Thyroid gland (tissue), 4 donors: Measurements from ENCODE around the gene RARB. TPM values are rescaled to one million over a fixed set of nuclear protein-coding genes. Genes with fewer than 3 reads are reported as not detected.

Experiments
- DNase-seq, 2 donors: peaks; one replicate each; pipeline ENCODE4 v3.0.0-alpha.2; 2019
- H3K27ac ChIP-seq, 3 donors: fragments of 200-600 bp; sonication (generic); 1 replicate in 2 of 3; 2 replicates in 1 of 3; pipeline ENCODE4 v1.5.1; 2016 to 2019; ENCODE audit warnings: mild to moderate bottlenecking in 1 of 3, moderate library complexity in 1 of 3
- H3K27me3 ChIP-seq: fragments of 200-600 bp; sonication (generic); one replicate; pipeline ENCODE4 v1.5.1; 2019
- H3K36me3 ChIP-seq, 2 donors: fragments of 200-600 bp; sonication (generic); one replicate each; pipeline ENCODE4 v1.5.1; 2016 to 2019
- H3K4me1 ChIP-seq, 2 donors: fragments of 200-600 bp; sonication (generic); one replicate each; pipeline ENCODE4 v1.5.1; 2017 to 2019
- H3K4me3 ChIP-seq, 3 donors: fragments of 200-600 bp; sonication (generic); replicated peaks in 1 of 3; 1 replicate in 2 of 3; 2 replicates in 1 of 3; pipeline ENCODE4 v1.5.1; 2016; ENCODE audit warnings: mild to moderate bottlenecking in 1 of 3
- H3K9me3 ChIP-seq: fragments of 200-600 bp; sonication (generic); one replicate; pipeline ENCODE4 v1.5.1; 2017
- CTCF ChIP-seq, 6 experiments: fragments of 200-600 bp in 3 of 6; fragments of 450-650 bp in 3 of 6; sonication (generic) in 3 of 6; IDR thresholded peaks; one replicate each; pipeline ENCODE4 v1.5.1; 2016 to 2019; ENCODE audit warnings: antibody characterized with exemption in 6 of 6, mild to moderate bottlenecking in 2 of 6, inconsistent platforms in 1 of 6, moderate library complexity in 1 of 6
- POLR2A ChIP-seq, 2 donors: fragments of 450-650 bp; IDR thresholded peaks; one replicate each; pipeline ENCODE4 v1.6.1; 2017; ENCODE audit warnings: antibody characterized with exemption in 2 of 2, mild to moderate bottlenecking in 2 of 2, moderate library complexity in 1 of 2
- WGBS, 2 donors: methylation state at CpG; one replicate each; pipeline ENCODE4 v1.1.5; 2017; 5-methylcytosine and 5-hydroxymethylcytosine counted together
- intact Hi-C: fragments of 100-400 bp; cut with DNase I; formaldehyde crosslinking; loops from one replicate; pipeline ENCODE4 v1.15.1; 2023
- total RNA-seq, 4 donors: library from RNA; depleted of rRNA; stranded (reverse); fragments of >200 nt; gene quantifications; one replicate each; pipeline ENCODE4 v1.2.3, GENCODE V29; 2016

Gene RARB
- total RNA-seq, 4 donors from 2014 or later, result 13.6 to 31.5 (median 20.5) TPM

- Histone ChIP-seq H3K27ac (no peak overlapping the region), H3K4me1 (peaks cover 8 to 14% of the 10 kb centered on the region in 2 donors)
These were observed 143.2 kb downstream of the RARB start for GRCh38 chr3:25571285-25571684.

GRCh38 chr3:25572336-25572735, 144.3 kb downstream of the RARB start:
- H3K9me3 ChIP-seq, result no peaks in the 10 kb centered on the region
- H3K4me1 ChIP-seq, result peaks cover 8 to 14% of the 10 kb centered on the region in 2 donors
- DNase-seq, result no peak
- H3K27me3 ChIP-seq, result no peaks in the 10 kb centered on the region
- intact Hi-C loops, result no loop called here
- TF ChIP-seq POLR2A (IDR thresholded peaks at IDR 0.05) (no peak), CTCF (IDR thresholded peaks at IDR 0.05) (no peak)
- no peak overlapping the region for H3K27ac ChIP-seq
- no peak overlapping the region for H3K4me3 ChIP-seq
- WGBS, 2 donors, result 96 to 98% methylated on average over 3 of the region's 3 CpGs
- H3K36me3 ChIP-seq, result peaks cover 0 to 4% of the 10 kb centered on the region in 2 donors

More at GRCh38 chr3:25571285-25571684, 143.2 kb downstream of the RARB start:
- H3K9me3 ChIP-seq, result no peaks in the 10 kb centered on the region
- 91 to 100% methylated on average over 1 to 6 of the region's 6 CpGs for WGBS, 2 donors
- H3K36me3 ChIP-seq, result peaks cover 0 to 4% of the 10 kb centered on the region in 2 donors
- no peak overlapping the region for H3K4me3 ChIP-seq
- intact Hi-C loops, result no loop called here
- no peak for TF ChIP-seq CTCF (IDR thresholded peaks at IDR 0.05)
- no peak for TF ChIP-seq POLR2A (IDR thresholded peaks at IDR 0.05)
- no peaks in the 10 kb centered on the region for H3K27me3 ChIP-seq
- no peak for DNase-seq

GRCh38 chr3:25572919-25573385, 144.9 kb downstream of the RARB start:
- Histone ChIP-seq H3K4me1 (peaks cover 8 to 14% of the 10 kb centered on the region in 2 donors), H3K36me3 (peaks cover 0 to 4% of the 10 kb centered on the region in 2 donors), H3K27me3 (no peaks in the 10 kb centered on the region), H3K27ac (peak overlapping the region; percentile 34 to 61 (median 57)), H3K4me3 (no peak overlapping the region), H3K9me3 (no peaks in the 10 kb centered on the region)
- intact Hi-C loops, result no loop called here
- no peak for TF ChIP-seq POLR2A (IDR thresholded peaks at IDR 0.05)
- TF ChIP-seq CTCF (IDR thresholded peaks at IDR 0.05), result no peak
- peak in 1 of 2 donors; percentile 17 for DNase-seq
- WGBS, 2 donors, result 84 to 85% methylated on average over 14 of the region's 14 CpGs

GRCh38 chr3:25573386-25574171, 145.5 kb downstream of the RARB start:
- 50 to 59% methylated on average over 19 of the region's 19 CpGs for WGBS, 2 donors
- no peaks in the 10 kb centered on the region for H3K27me3 ChIP-seq
- DNase-seq, result peak; percentile 35
- H3K4me1 ChIP-seq, result peaks cover 8 to 14% of the 10 kb centered on the region in 2 donors
- intact Hi-C loops, result no loop called here
- peak overlapping the region; percentile 34 to 61 (median 57) for H3K27ac ChIP-seq
- no peak overlapping the region for H3K4me3 ChIP-seq
- TF ChIP-seq POLR2A (IDR thresholded peaks at IDR 0.05) (no peak), CTCF (IDR thresholded peaks at IDR 0.05) (no peak)
- no peaks in the 10 kb centered on the region for H3K9me3 ChIP-seq
- H3K36me3 ChIP-seq, result peaks cover 0 to 4% of the 10 kb centered on the region in 2 donors

- H3K4me3 ChIP-seq, result no peak overlapping the region
- intact Hi-C loops, result no loop called here
- H3K27ac ChIP-seq, result peak overlapping the region in 2 of 3 donors; percentile 34 to 57
- no peaks in the 10 kb centered on the region for H3K27me3 ChIP-seq
- no peaks in the 10 kb centered on the region for H3K9me3 ChIP-seq
- TF ChIP-seq POLR2A (IDR thresholded peaks at IDR 0.05) (no peak), CTCF (IDR thresholded peaks at IDR 0.05) (no peak)
- WGBS, 2 donors, result 97 to 99% methylated on average over 16 of the region's 16 CpGs
- peaks cover 0 to 4% of the 10 kb centered on the region in 2 donors for H3K36me3 ChIP-seq
- peaks cover 8 to 14% of the 10 kb centered on the region in 2 donors for H3K4me1 ChIP-seq
- DNase-seq, result no peak
These were observed 146.2 kb downstream of the RARB start for GRCh38 chr3:25574172-25574765.
